Bronchial epithelial cell (primary cell): Measurements from ENCODE around the gene STAT5B. TPM values are rescaled to one million over a fixed set of nuclear protein-coding genes. Genes with fewer than 3 reads are reported as not detected.
"Not testable (repeated sequence)": the region's sequence is repeated elsewhere in the genome, so short reads cannot be mapped to it uniquely, and the experiment has no call there.

Experiments used
- DNase-seq: peaks from one replicate; pipeline ENCODE4 v3.0.0-alpha.2; 2010; ENCODE audit warnings: low read depth
- FAIRE-seq: peaks from 2 replicates; lab custom pipeline; 2011; peaks lifted over from hg19 to GRCh38; lab: Jason Lieb, UNC
- H3K27me3 ChIP-seq: 2 replicates; pipeline ENCODE4 v1.5.1; 2011; ENCODE audit warnings: low read length; ENCODE audit not compliant: control insufficient read depth, insufficient read depth
- H3K36me3 ChIP-seq: 2 replicates; pipeline ENCODE4 v1.5.1; 2011; ENCODE audit warnings: low read length; ENCODE audit not compliant: control insufficient read depth, insufficient read depth
- H3K4me3 ChIP-seq: 2 replicates; pipeline ENCODE4 v1.5.1; 2011; ENCODE audit warnings: mild to moderate bottlenecking, low read depth, low read length, control low read depth
- total RNA-seq: library from RNA; depleted of rRNA; stranded (reverse); fragments of >200 nt; gene quantifications from 2 replicates; pipeline ENCODE4 v1.2.1, GENCODE V29; 2014
- TF ChIP-seq, protein P1 (sequence below): IDR thresholded peaks from 2 replicates; pipeline ENCODE4 v1.5.1; 2011; ENCODE audit warnings: mild to moderate bottlenecking, moderate library complexity, low read length, control low read depth, inconsistent platforms; ENCODE audit not compliant: insufficient read depth, severe bottlenecking

STAT5B gene
- total RNA-seq, 1 donor from 2014 or later: 11.6 TPM

- H3K27me3 ChIP-seq: no peaks in the 10 kb centered on the region
- DNase-seq: no peak
- no peak overlapping the region for H3K4me3 ChIP-seq
- no peak for FAIRE-seq
- no peaks in the 10 kb centered on the region for H3K36me3 ChIP-seq
- TF ChIP-seq, protein P1, sequence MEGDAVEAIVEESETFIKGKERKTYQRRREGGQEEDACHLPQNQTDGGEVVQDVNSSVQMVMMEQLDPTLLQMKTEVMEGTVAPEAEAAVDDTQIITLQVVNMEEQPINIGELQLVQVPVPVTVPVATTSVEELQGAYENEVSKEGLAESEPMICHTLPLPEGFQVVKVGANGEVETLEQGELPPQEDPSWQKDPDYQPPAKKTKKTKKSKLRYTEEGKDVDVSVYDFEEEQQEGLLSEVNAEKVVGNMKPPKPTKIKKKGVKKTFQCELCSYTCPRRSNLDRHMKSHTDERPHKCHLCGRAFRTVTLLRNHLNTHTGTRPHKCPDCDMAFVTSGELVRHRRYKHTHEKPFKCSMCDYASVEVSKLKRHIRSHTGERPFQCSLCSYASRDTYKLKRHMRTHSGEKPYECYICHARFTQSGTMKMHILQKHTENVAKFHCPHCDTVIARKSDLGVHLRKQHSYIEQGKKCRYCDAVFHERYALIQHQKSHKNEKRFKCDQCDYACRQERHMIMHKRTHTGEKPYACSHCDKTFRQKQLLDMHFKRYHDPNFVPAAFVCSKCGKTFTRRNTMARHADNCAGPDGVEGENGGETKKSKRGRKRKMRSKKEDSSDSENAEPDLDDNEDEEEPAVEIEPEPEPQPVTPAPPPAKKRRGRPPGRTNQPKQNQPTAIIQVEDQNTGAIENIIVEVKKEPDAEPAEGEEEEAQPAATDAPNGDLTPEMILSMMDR: no peak
These were observed 33.0 kb upstream of the STAT5B start for GRCh38 chr17:42309142-42309541.

GRCh38 chr17:42308446-42308845 is 32.3 kb upstream of the STAT5B start:
- DNase-seq (no peak), FAIRE-seq (no peak)
- TF ChIP-seq, protein P1: no peak
- no peaks in the 10 kb centered on the region for H3K36me3 ChIP-seq
- H3K27me3 ChIP-seq: no peaks in the 10 kb centered on the region
- H3K4me3 ChIP-seq: no peak overlapping the region

DNA sequence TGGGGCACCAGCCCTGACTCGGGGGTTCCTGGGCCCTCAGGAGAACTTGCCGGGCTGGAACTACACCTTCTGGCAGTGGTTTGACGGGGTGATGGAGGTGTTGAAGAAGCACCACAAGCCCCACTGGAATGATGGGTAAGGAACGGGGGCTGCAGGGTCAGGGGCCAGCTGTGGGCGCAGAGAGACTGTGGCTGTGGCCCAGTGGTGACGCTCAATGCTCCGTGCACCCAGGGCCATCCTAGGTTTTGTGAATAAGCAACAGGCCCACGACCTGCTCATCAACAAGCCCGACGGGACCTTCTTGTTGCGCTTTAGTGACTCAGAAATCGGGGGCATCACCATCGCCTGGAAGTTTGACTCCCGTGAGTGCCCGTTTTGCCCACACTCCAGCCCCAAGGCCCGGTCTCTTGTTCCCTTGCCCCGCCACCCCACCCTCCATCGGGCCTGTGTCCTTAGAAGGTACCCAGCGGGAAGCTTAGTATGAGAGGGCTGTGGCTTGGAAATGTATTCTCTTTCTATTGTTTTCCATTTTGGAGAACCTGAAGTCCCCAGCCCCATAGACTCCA is 31.3 kb upstream of the STAT5B start:
- H3K27me3 ChIP-seq: no peaks in the 10 kb centered on the region
- DNase-seq: no peak
- no peak overlapping the region for H3K4me3 ChIP-seq
- no peak for FAIRE-seq
- TF ChIP-seq, protein P1: no peak
- no peaks in the 10 kb centered on the region for H3K36me3 ChIP-seq

DNA sequence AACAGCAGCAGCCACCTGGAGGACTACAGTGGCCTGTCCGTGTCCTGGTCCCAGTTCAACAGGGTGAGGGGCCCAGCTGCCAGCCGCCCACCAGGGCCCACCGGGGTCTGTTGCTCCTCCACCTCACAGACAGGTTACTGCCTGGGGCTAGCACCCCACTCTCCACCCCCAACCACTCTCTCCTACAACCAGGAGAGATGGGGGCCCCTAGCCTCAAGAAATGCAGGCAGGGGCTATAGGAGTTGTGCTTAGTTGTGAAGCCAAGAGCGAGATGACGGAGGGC is 30.1 kb upstream of the STAT5B start:
- DNase-seq (no peak), FAIRE-seq (no peak)
- TF ChIP-seq, protein P1: no peak
- Histone ChIP-seq H3K4me3 (no peak overlapping the region), H3K27me3 (no peaks in the 10 kb centered on the region), H3K36me3 (no peaks in the 10 kb centered on the region)

- DNase-seq: no peak
- H3K27me3 ChIP-seq: no peaks in the 10 kb centered on the region
- no peak overlapping the region for H3K4me3 ChIP-seq
- TF ChIP-seq, protein P1: no peak
- peak; percentile 47 for FAIRE-seq
- H3K36me3 ChIP-seq: no peaks in the 10 kb centered on the region
These were observed 29.6 kb upstream of the STAT5B start for GRCh38 chr17:42305543-42306384.

GRCh38 chr17:42305031-42305330 is 28.8 kb upstream of the STAT5B start:
- FAIRE-seq, H3K27me3 ChIP-seq, DNase-seq, H3K36me3 ChIP-seq, H3K4me3 ChIP-seq: not testable (repeated sequence)
